Measurements from ENCODE around the gene ALK.

DNA sequence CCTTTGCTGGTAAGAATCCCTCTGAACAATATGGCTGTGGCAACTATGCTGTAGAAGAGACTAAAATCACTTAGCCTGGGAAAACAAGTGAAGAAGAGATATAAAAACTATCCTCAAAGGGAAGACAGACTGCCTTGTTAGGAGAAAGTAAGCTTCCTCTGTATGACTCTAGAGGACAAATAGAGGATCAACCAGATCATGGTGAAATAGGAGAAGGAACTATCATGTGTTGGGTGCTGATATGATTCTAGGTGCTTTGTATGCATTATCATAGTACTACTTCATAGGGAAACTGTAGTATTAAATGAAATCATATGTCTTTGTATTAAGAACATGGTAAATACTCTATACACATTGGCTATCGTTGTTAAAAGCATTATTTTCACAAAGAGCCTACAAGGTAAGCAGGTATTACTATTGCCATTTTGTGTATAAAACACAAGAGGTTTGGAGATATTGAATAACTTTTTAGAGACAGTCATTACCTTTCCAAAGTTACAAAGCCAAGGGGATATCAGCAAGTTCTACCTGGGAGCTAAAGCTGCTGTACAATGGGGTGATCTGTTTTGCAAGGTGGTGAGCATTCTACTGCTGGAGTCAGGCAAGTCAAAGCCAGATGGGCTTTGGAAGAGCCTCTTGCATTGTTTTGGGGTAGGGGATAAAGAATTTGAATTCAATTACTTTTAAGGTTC is 402.6 kb downstream of the ALK start:
- TF ChIP-seq, protein P1, sequence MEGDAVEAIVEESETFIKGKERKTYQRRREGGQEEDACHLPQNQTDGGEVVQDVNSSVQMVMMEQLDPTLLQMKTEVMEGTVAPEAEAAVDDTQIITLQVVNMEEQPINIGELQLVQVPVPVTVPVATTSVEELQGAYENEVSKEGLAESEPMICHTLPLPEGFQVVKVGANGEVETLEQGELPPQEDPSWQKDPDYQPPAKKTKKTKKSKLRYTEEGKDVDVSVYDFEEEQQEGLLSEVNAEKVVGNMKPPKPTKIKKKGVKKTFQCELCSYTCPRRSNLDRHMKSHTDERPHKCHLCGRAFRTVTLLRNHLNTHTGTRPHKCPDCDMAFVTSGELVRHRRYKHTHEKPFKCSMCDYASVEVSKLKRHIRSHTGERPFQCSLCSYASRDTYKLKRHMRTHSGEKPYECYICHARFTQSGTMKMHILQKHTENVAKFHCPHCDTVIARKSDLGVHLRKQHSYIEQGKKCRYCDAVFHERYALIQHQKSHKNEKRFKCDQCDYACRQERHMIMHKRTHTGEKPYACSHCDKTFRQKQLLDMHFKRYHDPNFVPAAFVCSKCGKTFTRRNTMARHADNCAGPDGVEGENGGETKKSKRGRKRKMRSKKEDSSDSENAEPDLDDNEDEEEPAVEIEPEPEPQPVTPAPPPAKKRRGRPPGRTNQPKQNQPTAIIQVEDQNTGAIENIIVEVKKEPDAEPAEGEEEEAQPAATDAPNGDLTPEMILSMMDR (IDR thresholded peaks at IDR 0.05): no peak
- TF ChIP-seq POLR2A (IDR thresholded peaks at IDR 0.05): no peak
